ENCODE data around the gene NAA35.
"Not testable (repeated sequence)": the region's sequence is repeated elsewhere in the genome, so short reads cannot be mapped to it uniquely, and the experiment has no call there.

The NAA35 gene

DNA sequence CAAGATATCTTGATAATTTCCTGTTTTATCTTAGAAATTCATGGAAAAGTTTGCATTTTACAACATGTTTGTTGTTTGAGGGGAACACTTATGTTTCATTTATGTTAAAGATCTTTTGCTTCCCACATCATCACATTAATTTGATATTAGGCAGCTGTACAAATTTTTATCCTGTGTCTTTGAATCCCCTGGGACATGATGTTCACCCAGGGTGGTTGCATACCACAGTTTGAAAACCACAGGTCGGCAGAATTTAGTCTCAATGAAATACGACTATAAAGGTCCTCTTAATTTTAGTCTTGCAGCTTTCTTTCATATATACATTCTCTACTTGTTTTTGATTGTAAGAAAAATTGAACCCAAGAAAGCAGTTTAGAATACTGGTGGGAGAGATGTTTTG is 3.7 kb downstream of the NAA35 start:
- no peak for DNase-seq (ENCODE audit: low read depth in 2 of 2)

- DNase-seq (ENCODE audit: low read depth in 2 of 2): no peak
Measured at GRCh38 chr9:85949586-85950335, 8.8 kb downstream of the NAA35 start.

DNA sequence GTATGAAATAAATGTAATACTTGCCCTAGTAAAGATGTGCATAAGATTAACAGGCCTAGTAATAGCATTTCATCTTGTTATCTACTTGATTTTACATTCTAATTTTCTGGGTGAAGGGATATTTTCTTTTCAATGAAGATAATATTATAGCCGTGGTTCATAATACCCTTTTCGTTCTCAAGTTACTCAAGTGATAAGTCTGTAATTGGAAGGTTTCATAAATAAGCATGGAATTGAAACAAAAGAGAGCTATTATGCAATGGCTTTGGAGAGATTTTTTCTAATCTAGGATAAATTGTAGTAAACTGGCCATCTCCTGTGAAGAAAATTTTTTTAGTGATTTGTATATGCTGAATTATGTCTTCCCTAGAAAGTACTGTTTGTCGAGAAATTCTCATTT is 19.0 kb downstream of the NAA35 start:
- DNase-seq (ENCODE audit: low read depth in 2 of 2): no peak

GRCh38 chr9:85960688-85961093 is 19.7 kb downstream of the NAA35 start:
- no peak for DNase-seq (ENCODE audit: low read depth in 2 of 2)

GRCh38 chr9:85964526-85964925 is 23.6 kb downstream of the NAA35 start:
- DNase-seq (ENCODE audit: low read depth in 2 of 2): no peak

GRCh38 chr9:85964949-85965348 is 24.0 kb downstream of the NAA35 start:
- no peak for DNase-seq (ENCODE audit: low read depth in 2 of 2)

DNA sequence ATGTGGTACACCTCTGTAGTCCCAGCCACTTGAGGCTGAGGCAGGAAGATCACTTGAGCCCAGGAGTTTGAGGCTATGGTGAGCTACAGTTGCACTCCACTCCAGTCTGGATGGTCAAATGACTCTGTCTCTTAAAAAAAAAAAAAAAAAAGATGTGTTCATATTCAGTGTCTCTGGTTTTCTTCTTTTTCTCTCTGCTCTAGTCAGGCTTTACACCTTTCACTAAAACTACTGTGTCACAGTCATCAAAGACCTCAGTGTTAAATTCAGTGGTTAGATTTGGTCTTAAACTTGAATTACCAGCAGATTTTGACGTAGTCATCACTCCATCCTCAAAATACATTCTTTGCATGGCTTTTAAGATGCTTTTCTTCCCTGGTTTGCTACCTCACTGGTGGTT is 28.8 kb downstream of the NAA35 start:
- no peak for DNase-seq (ENCODE audit: low read depth in 2 of 2)

DNA sequence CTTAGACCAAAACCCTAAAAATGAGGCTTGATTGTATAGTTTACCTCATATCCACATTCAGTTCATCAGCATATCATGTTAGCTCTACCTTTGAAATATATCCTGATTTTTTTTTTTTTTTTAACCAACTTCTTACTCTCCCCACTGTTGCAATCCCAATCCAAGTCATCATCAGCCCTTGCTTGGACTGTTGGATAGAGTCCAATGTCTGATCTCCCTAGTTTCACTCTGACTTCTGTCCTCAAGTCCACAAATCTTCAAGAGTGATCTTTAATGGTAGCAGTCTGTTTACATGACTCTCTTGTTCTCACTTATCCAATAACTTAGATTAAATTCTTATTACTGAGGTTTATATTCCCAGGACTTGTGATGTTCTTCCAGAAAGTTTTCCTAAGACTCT is 30.8 kb downstream of the NAA35 start:
- DNase-seq (ENCODE audit: low read depth in 2 of 2): no peak

GRCh38 chr9:85973238-85973637 is 32.3 kb downstream of the NAA35 start:
- DNase-seq (ENCODE audit: low read depth in 2 of 2): no peak

DNA sequence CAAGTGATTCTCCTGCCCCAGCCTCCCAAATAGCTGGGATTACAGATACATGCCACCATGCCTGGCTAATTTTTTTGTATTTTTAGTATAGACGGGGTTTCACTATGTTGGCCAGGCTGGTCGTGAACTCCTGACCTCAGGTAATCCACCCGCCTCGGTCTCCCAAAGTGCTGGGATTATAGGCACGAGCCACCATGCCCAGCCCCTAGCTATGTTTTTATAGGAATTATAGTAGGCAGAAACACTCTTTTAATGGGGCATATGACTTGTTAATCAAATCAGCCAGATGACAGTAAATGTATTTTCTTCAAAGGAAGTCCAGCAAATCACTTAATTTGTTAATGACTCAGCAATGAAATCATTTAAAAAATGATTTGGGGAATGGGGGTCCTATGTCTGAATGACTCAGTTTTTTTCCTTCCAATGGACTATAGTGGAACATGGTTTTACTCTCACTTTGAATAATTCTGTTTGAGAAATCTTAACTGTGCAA is 33.2 kb downstream of the NAA35 start:
- not testable (repeated sequence) for DNase-seq (ENCODE audit: low read depth in 2 of 2)

DNA sequence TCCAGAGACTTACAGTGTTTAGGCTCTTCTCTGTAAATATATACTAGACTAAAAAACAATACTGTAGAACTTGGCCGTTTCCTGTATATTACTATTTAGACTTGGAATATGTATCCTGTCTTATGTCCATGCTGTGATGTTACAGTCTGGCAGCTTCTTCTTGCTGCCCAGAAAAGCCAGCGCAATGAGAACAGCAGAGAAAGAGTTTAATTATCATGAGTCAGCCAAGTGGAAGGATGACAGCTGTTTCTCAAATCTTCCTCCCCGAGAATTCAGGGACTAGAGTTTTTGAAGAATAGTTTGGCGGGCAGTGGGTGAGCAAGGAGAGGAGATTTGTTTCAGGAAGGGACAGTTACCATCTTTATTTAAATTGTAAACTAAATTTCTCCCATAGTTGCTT is 37.5 kb downstream of the NAA35 start:
- no peak for DNase-seq (ENCODE audit: low read depth in 2 of 2)

GRCh38 chr9:85981369-85981768 is 40.4 kb downstream of the NAA35 start:
- DNase-seq (ENCODE audit: low read depth in 2 of 2): no peak

DNA sequence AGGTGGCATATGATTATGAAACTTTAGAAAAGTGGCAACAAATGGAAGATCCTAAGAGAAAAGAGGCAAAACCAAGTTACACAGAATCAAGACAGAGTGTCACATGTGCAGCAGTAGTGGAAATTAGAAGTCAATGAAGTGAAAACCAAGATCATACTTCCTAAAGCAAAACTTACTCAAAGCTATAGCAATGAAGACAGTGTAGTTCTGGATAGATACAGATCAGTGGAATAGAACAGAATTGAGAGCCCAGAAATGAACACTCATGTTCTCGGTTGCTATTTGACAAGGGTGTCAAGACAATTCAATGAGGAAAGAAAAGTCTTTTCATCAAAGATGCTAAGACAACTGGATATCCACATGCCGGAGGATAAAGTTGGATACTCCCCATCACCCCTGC is 43.5 kb downstream of the NAA35 start:
- DNase-seq (ENCODE audit: low read depth in 2 of 2): no peak

DNA sequence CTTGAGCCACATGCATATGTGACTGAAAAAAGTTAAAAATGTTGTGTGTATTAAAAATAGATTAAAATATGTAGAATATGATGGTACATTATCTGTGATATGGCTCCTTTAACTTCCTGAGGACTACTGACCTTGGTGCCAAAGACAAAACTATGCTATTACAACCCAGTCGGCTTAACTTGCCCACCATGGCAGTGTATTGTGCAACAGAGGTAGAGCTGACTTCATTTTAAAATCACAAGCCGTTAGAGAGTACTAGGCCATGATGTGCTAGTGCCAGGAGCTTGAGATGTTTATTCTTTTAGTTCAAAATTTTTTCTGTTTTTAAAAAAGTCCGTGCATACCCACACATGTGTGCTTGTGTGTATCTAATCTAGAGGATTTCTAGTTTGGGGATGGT is 46.3 kb downstream of the NAA35 start:
- DNase-seq (ENCODE audit: low read depth in 2 of 2): no peak

DNA sequence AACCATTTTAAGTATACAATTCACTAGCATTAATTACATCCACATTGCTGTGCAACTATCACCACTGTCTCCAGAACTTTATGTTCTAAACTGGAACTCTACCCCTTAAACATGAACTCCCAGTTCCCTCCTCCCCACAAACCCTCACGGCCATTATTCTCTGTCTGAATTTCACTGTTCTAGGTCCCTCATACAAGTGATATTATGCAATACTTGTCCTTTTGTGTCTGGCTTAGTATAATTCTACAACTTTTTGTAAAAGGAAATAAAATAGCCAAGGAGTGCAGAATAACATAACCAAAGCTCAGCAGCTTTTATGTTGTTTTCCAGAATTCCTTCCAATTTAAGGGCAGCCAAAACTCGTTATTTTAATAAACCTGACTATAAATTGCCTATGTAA is 53.2 kb downstream of the NAA35 start:
- no peak for DNase-seq (ENCODE audit: low read depth in 2 of 2)

- no peak for DNase-seq (ENCODE audit: low read depth in 2 of 2)
Measured at GRCh38 chr9:85995097-85995496, 54.2 kb downstream of the NAA35 start.

DNA sequence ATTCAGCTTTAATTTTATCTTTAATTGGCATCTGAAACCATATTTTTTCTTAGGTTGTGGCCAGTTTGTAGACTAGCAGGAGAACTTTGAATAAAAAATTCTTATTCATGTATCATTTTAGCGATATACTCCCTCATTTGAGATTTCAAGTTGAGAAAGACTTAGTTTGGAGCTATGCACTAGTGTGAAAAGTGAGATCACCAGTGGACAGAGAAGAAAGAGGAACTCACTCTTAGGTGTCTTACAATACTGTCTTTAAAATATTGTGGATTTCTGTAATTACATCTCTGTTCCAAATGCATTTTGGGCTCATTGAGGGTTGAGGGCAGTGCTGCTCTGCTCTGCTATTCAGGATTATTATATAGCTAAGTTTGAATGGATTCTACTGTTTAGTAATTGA is 54.7 kb downstream of the NAA35 start:
- no peak for DNase-seq (ENCODE audit: low read depth in 2 of 2)

- no peak for DNase-seq (ENCODE audit: low read depth in 2 of 2)
Measured at GRCh38 chr9:86005253-86005775, 64.4 kb downstream of the NAA35 start.

DNA sequence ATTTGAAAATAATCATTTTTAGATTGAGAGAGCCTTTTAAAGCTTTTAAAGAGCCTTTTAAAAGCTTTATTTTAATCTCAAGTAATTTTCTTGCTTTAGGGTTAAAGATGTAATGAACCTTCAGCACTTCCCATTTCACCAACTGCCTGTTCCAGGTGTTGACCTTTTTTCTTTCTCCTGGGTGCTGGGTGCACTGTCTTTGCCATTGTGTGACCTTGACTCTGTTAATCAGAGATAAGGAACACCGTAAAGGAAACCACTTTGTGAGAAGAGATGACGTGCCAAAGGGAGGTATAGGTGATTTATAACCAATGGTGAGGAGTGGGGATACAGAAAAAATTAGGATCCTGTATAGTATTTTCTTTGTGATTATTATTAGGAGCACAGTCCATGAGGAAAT is 68.2 kb downstream of the NAA35 start:
- DNase-seq (ENCODE audit: low read depth in 2 of 2): no peak

- DNase-seq (ENCODE audit: low read depth in 2 of 2): no peak
Measured at GRCh38 chr9:86020731-86021130, 79.8 kb downstream of the NAA35 start.

GRCh38 chr9:86021166-86021565 is 80.2 kb downstream of the NAA35 start:
- DNase-seq (ENCODE audit: low read depth in 2 of 2): no peak

GRCh38 chr9:86022687-86023266 is 81.8 kb downstream of the NAA35 start:
- DNase-seq (ENCODE audit: low read depth in 2 of 2): no peak

- DNase-seq (ENCODE audit: low read depth in 2 of 2): no peak
Measured at GRCh38 chr9:86027767-86028166, 86.8 kb downstream of the NAA35 start.
